GM12874 (cell line): ENCODE data around the gene TALDO1.

Experiments
- TF ChIP-seq, protein P1 (sequence below): IDR thresholded peaks from 2 replicates; pipeline ENCODE4 v1.5.1; 2011; ENCODE audit warnings: low read depth, mild to moderate bottlenecking, control low read depth, low read length, moderate library complexity; ENCODE audit not compliant: insufficient read depth

Gene TALDO1

GRCh38 chr11:808427-809286 is 61.4 kb downstream of the TALDO1 start:
- TF ChIP-seq, protein P1, sequence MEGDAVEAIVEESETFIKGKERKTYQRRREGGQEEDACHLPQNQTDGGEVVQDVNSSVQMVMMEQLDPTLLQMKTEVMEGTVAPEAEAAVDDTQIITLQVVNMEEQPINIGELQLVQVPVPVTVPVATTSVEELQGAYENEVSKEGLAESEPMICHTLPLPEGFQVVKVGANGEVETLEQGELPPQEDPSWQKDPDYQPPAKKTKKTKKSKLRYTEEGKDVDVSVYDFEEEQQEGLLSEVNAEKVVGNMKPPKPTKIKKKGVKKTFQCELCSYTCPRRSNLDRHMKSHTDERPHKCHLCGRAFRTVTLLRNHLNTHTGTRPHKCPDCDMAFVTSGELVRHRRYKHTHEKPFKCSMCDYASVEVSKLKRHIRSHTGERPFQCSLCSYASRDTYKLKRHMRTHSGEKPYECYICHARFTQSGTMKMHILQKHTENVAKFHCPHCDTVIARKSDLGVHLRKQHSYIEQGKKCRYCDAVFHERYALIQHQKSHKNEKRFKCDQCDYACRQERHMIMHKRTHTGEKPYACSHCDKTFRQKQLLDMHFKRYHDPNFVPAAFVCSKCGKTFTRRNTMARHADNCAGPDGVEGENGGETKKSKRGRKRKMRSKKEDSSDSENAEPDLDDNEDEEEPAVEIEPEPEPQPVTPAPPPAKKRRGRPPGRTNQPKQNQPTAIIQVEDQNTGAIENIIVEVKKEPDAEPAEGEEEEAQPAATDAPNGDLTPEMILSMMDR, result no peak

- TF ChIP-seq, protein P1, result no peak
Measured at GRCh38 chr11:809287-810039, 62.2 kb downstream of the TALDO1 start, which contains the start of gene RPLP2. Gene RPLP2, plus strand, starts transcription at chr11:809967. Its CDS starts 268 bp downstream, at chr11:810235.

GRCh38 chr11:810040-810567 is 62.8 kb downstream of the TALDO1 start:
- TF ChIP-seq, protein P1, result no peak

- TF ChIP-seq, protein P1, result no peak
Measured at GRCh38 chr11:811446-812245, 64.4 kb downstream of the TALDO1 start.

DNA sequence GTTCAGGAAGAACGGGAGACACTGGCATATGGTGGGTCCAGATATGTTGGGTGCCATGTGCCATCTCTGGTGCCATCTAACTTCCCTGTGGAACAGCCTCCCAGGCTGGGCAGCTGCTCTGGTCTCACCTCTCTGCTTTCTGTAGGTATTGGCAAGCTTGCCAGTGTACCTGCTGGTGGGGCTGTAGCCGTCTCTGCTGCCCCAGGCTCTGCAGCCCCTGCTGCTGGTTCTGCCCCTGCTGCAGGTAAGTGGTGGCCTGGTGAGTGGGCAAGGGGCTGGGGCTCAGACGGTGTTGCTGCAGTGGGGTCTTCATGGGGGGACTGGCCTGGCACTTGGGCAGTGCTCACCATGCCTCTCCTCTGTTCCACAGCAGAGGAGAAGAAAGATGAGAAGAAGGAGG is 65.1 kb downstream of the TALDO1 start:
- TF ChIP-seq, protein P1, result no peak

- TF ChIP-seq, protein P1, result no peak
Measured at GRCh38 chr11:813072-813455, 65.8 kb downstream of the TALDO1 start.
